DOHH2 (cell line): Measurements from ENCODE around the gene STPG1.

ENCODE experiments used
- H3F3A ChIP-seq: fragments of 200-600 bp; sonication (generic), shearing (Covaris generic); 2 replicates; pipeline ENCODE4 v1.6.0; 2016; ENCODE audit warnings: antibody characterized with exemption, mild to moderate bottlenecking; ENCODE audit not compliant: control insufficient read depth, insufficient read depth
- H3K27ac ChIP-seq: fragments of 200-600 bp; sonication (generic); 2 replicates; pipeline ENCODE4 v1.5.1; 2014; ENCODE audit warnings: low read depth, mild to moderate bottlenecking, low read length, moderate library complexity
- H3K27me3 ChIP-seq: fragments of 200-600 bp; sonication (generic); 2 replicates; pipeline ENCODE4 v1.6.1; 2014; ENCODE audit warnings: mild to moderate bottlenecking, low read length, mixed read lengths; ENCODE audit not compliant: control insufficient read depth
- H3K36me3 ChIP-seq: fragments of 200-600 bp; sonication (generic); 2 replicates; pipeline ENCODE4 v1.6.1; 2014; ENCODE audit warnings: mild to moderate bottlenecking, low read length, moderate library complexity, mixed read lengths; ENCODE audit not compliant: control insufficient read depth
- H3K4me1 ChIP-seq: fragments of 200-600 bp; sonication (generic); 2 replicates; pipeline ENCODE4 v1.6.1; 2014; ENCODE audit warnings: mild to moderate bottlenecking, low read length, mixed read lengths; ENCODE audit not compliant: control insufficient read depth
- H3K4me2 ChIP-seq: fragments of 200-600 bp; sonication (generic); 2 replicates; pipeline ENCODE4 v1.6.0; 2014; ENCODE audit warnings: mild to moderate bottlenecking, low read length, moderate library complexity
- H3K4me3 ChIP-seq: fragments of 200-600 bp; sonication (generic); 2 replicates; pipeline ENCODE4 v1.5.1; 2014; ENCODE audit warnings: mild to moderate bottlenecking, low read length, mixed read lengths
- H3K79me2 ChIP-seq: fragments of 200-600 bp; sonication (generic); 2 replicates; pipeline ENCODE4 v1.6.1; 2014; ENCODE audit warnings: mild to moderate bottlenecking, low read length, mixed read lengths; ENCODE audit not compliant: control insufficient read depth
- H3K9me2 ChIP-seq: fragments of 200-600 bp; sonication (generic); replicated peaks from 2 replicates; pipeline ENCODE4 v1.6.1; 2014; ENCODE audit warnings: mild to moderate bottlenecking, low read length, mixed read lengths; ENCODE audit not compliant: control insufficient read depth
- H3K9me3 ChIP-seq: fragments of 200-600 bp; sonication (generic); 2 replicates; pipeline ENCODE4 v1.6.1; 2014; ENCODE audit warnings: antibody characterized with exemption, low read length, mixed read lengths; ENCODE audit not compliant: control insufficient read depth, insufficient read depth
- H4K20me1 ChIP-seq: fragments of 200-600 bp; sonication (generic); 2 replicates; pipeline ENCODE4 v1.6.0; 2014; ENCODE audit warnings: low read depth, mild to moderate bottlenecking, antibody characterized with exemption, low read length, moderate library complexity; ENCODE audit not compliant: control insufficient read depth, insufficient read depth
- CTCF ChIP-seq: fragments of 200-600 bp; sonication (generic); IDR thresholded peaks from one replicate; pipeline ENCODE4 v1.5.1; 2014; ENCODE audit warnings: antibody characterized with exemption, mild to moderate bottlenecking, low read depth, low read length; ENCODE audit not compliant: poor library complexity, severe bottlenecking
- EZH2phosphoT487 ChIP-seq: fragments of 200-600 bp; sonication (generic); IDR thresholded peaks from 2 replicates; pipeline ENCODE4 v1.6.1; 2017; ENCODE audit warnings: borderline replicate concordance, mild to moderate bottlenecking, antibody characterized with exemption, low read length, moderate library complexity, mixed read lengths

The STPG1 gene

GRCh38 chr1:24437631-24438396 lies 24.2 kb upstream of the STPG1 start:
- TF ChIP-seq EZH2phosphoT487 (no peak), CTCF (no peak)
- H3K4me2 ChIP-seq, result no peak overlapping the region

GRCh38 chr1:24435782-24436365 lies 22.3 kb upstream of the STPG1 start:
- Histone ChIP-seq H4K20me1 (no peaks in the 10 kb centered on the region), H3K27ac (no peak overlapping the region), H3K79me2 (no peaks in the 10 kb centered on the region), H3K36me3 (peaks cover 9% of the 10 kb centered on the region), H3F3A (no peaks in the 10 kb centered on the region), H3K9me3 (no peaks in the 10 kb centered on the region), H3K4me2 (no peak overlapping the region), H3K9me2 (no peaks in the 10 kb centered on the region), H3K4me3 (no peak overlapping the region), H3K4me1 (no peaks in the 10 kb centered on the region), H3K27me3 (no peaks in the 10 kb centered on the region)
- TF ChIP-seq EZH2phosphoT487, result no peak
- no peak for TF ChIP-seq CTCF

More at GRCh38 chr1:24437631-24438396, 24.2 kb upstream of the STPG1 start:
- Histone ChIP-seq H3K79me2 (no peaks in the 10 kb centered on the region), H4K20me1 (no peaks in the 10 kb centered on the region), H3K4me3 (no peak overlapping the region), H3F3A (no peaks in the 10 kb centered on the region), H3K9me3 (no peaks in the 10 kb centered on the region), H3K4me1 (no peaks in the 10 kb centered on the region), H3K36me3 (peaks cover 11% of the 10 kb centered on the region), H3K27ac (no peak overlapping the region), H3K27me3 (no peaks in the 10 kb centered on the region), H3K9me2 (no peaks in the 10 kb centered on the region)

GRCh38 chr1:24427545-24427862 lies 13.9 kb upstream of the STPG1 start:
- Histone ChIP-seq H3K4me3 (no peak overlapping the region), H3K27me3 (no peaks in the 10 kb centered on the region), H3K79me2 (no peaks in the 10 kb centered on the region; the same call in 1 of the 2 replicates), H3F3A (no peaks in the 10 kb centered on the region), H3K9me3 (no peaks in the 10 kb centered on the region), H3K4me1 (no peaks in the 10 kb centered on the region), H3K9me2 (no peaks in the 10 kb centered on the region), H4K20me1 (no peaks in the 10 kb centered on the region), H3K27ac (no peak overlapping the region), H3K4me2 (no peak overlapping the region), H3K36me3 (peaks cover under 1% of the 10 kb centered on the region)
- TF ChIP-seq EZH2phosphoT487, result no peak
- TF ChIP-seq CTCF, result no peak
